H9 (cell line): ENCODE data around the gene ZNF556. TPM values are rescaled to one million over a fixed set of nuclear protein-coding genes. Genes with fewer than 3 reads are reported as not detected.

Source experiments
- DNase-seq: peaks from one replicate; pipeline ENCODE4 v3.0.0-alpha.2; 2017
- H2AFZ ChIP-seq: one replicate; pipeline ENCODE4 v1.6.1; 2013; ENCODE audit warnings: mild to moderate bottlenecking, low read length, control low read depth, moderate library complexity
- H2AK5ac ChIP-seq: 2 replicates; pipeline ENCODE4 v1.6.1; 2013; ENCODE audit warnings: low read length, control low read depth, mixed read lengths; ENCODE audit not compliant: insufficient read length
- H2BK120ac ChIP-seq: one replicate; pipeline ENCODE4 v1.6.1; 2013; ENCODE audit warnings: low read depth, mild to moderate bottlenecking, low read length, control low read depth, inconsistent platforms; ENCODE audit not compliant: poor library complexity, severe bottlenecking
- H2BK12ac ChIP-seq: 2 replicates; pipeline ENCODE4 v1.6.1; 2013; ENCODE audit warnings: low read length, control low read depth, mixed read lengths, low read depth; ENCODE audit not compliant: insufficient read length
- H2BK15ac ChIP-seq: 2 replicates; pipeline ENCODE4 v1.6.1; 2013; ENCODE audit warnings: low read depth, low read length, control low read depth
- H2BK20ac ChIP-seq: one replicate; pipeline ENCODE4 v1.6.1; 2013; ENCODE audit warnings: low read depth, mild to moderate bottlenecking, low read length, control low read depth, inconsistent platforms; ENCODE audit not compliant: poor library complexity, severe bottlenecking
- H2BK5ac ChIP-seq: 2 replicates; pipeline ENCODE4 v1.6.1; 2013; ENCODE audit warnings: low read length, control low read depth, mixed read lengths; ENCODE audit not compliant: insufficient read length
- H3K14ac ChIP-seq: 2 replicates; pipeline ENCODE4 v1.6.1; 2013; ENCODE audit warnings: low read length, control low read depth; ENCODE audit not compliant: insufficient read depth
- H3K18ac ChIP-seq: 2 replicates; pipeline ENCODE4 v1.6.1; 2013; ENCODE audit warnings: low read depth, mild to moderate bottlenecking, mixed read lengths, low read length, control low read depth; ENCODE audit not compliant: insufficient read length
- H3K23ac ChIP-seq: 2 replicates; pipeline ENCODE4 v1.6.1; 2013; ENCODE audit warnings: low read length, control low read depth, mixed read lengths, low read depth; ENCODE audit not compliant: insufficient read length
- H3K23me2 ChIP-seq: 2 replicates; pipeline ENCODE4 v1.6.1; 2013; ENCODE audit warnings: low read depth, mild to moderate bottlenecking, mixed read lengths, low read length, control low read depth; ENCODE audit not compliant: insufficient read length, poor library complexity, severe bottlenecking
- H3K27ac ChIP-seq: 2 replicates; pipeline ENCODE4 v1.5.1; 2013; ENCODE audit warnings: low read length, control low read depth, mixed read lengths, low read depth; ENCODE audit not compliant: insufficient read length
- H3K27me3 ChIP-seq: 2 replicates; pipeline ENCODE4 v1.6.1; 2013; ENCODE audit warnings: low read length, control low read depth, inconsistent platforms; ENCODE audit not compliant: insufficient read depth
- H3K4ac ChIP-seq: 2 replicates; pipeline ENCODE4 v1.6.1; 2013; ENCODE audit warnings: low read depth, mild to moderate bottlenecking, control low read depth, inconsistent platforms, low read length, moderate library complexity
- H3K4me1 ChIP-seq: 2 replicates; pipeline ENCODE4 v1.6.1; 2013; ENCODE audit warnings: low read length, control low read depth, inconsistent platforms; ENCODE audit not compliant: insufficient read depth
- H3K4me2 ChIP-seq: 2 replicates; pipeline ENCODE4 v1.6.1; 2013; ENCODE audit warnings: low read length, control low read depth, mixed read lengths; ENCODE audit not compliant: insufficient read length, insufficient read depth
- H3K56ac ChIP-seq: 2 replicates; pipeline ENCODE4 v1.6.1; 2013; ENCODE audit warnings: low read depth, mild to moderate bottlenecking, mixed read lengths, low read length, control low read depth; ENCODE audit not compliant: insufficient read length
- H3K79me1 ChIP-seq: 2 replicates; pipeline ENCODE4 v1.6.1; 2013; ENCODE audit warnings: low read depth, mild to moderate bottlenecking, moderate library complexity, low read length, control low read depth, inconsistent platforms; ENCODE audit not compliant: insufficient read depth, poor library complexity, severe bottlenecking
- H3K79me2 ChIP-seq: 2 replicates; pipeline ENCODE4 v1.6.1; 2013; ENCODE audit warnings: low read length, control low read depth, inconsistent platforms; ENCODE audit not compliant: insufficient read depth
- H3K9ac ChIP-seq: 2 replicates; pipeline ENCODE4 v1.6.1; 2013; ENCODE audit warnings: low read length, control low read depth, mixed read lengths; ENCODE audit not compliant: insufficient read length; ENCODE audit errors: extremely low read depth
- H3K9me3 ChIP-seq: one replicate; pipeline ENCODE4 v1.6.1; 2013; ENCODE audit warnings: low read depth, low read length, inconsistent platforms; ENCODE audit not compliant: control insufficient read depth
- H3T11ph ChIP-seq: one replicate; pipeline ENCODE4 v1.6.1; 2013; ENCODE audit warnings: mild to moderate bottlenecking, low read length, control low read depth, inconsistent platforms
- H4K20me1 ChIP-seq: one replicate; pipeline ENCODE4 v1.6.1; 2013; ENCODE audit not compliant: control insufficient read depth, insufficient read length, insufficient read depth
- H4K5ac ChIP-seq: 2 replicates; pipeline ENCODE4 v1.6.1; 2013; ENCODE audit warnings: low read depth, mild to moderate bottlenecking, mixed read lengths, low read length, control low read depth; ENCODE audit not compliant: insufficient read length
- H4K8ac ChIP-seq: replicated peaks from 2 replicates; pipeline ENCODE4 v1.6.1; 2013; ENCODE audit warnings: low read length, control low read depth, mixed read lengths, low read depth; ENCODE audit not compliant: insufficient read length
- H4K91ac ChIP-seq: 2 replicates; pipeline ENCODE4 v1.6.1; 2013; ENCODE audit warnings: low read depth, mild to moderate bottlenecking, moderate library complexity, mixed read lengths, low read length, control low read depth; ENCODE audit not compliant: insufficient read length
- H3K27ac Mint-ChIP-seq, 3 experiments: 2 replicates in 2 of 3; 3 replicates in 1 of 3; pipeline ENCODE4 v1.8.0; 2020 to 2021; ENCODE audit warnings: mixed read lengths in 3 of 3, mild to moderate bottlenecking in 1 of 3, moderate library complexity in 1 of 3
- H3K27me3 Mint-ChIP-seq: 2 replicates; pipeline ENCODE4 v1.8.0; 2021; ENCODE audit warnings: low read depth, mild to moderate bottlenecking, moderate library complexity, mixed read lengths
- H3K36me3 Mint-ChIP-seq, 3 experiments: 2 replicates in 2 of 3; 3 replicates in 1 of 3; pipeline ENCODE4 v1.8.0; 2020 to 2021; ENCODE audit warnings: low read depth in 3 of 3, mixed read lengths in 3 of 3; ENCODE audit not compliant: insufficient read depth in 1 of 3
- H3K4me1 Mint-ChIP-seq, 2 experiments: 2 replicates each; pipeline ENCODE4 v1.8.0; 2020; ENCODE audit warnings: mixed read lengths in 2 of 2
- H3K4me3 Mint-ChIP-seq, 2 experiments: 2 replicates in 1 of 2; 3 replicates in 1 of 2; pipeline ENCODE4 v1.8.0; 2020 to 2021; ENCODE audit warnings: mild to moderate bottlenecking in 2 of 2, mixed read lengths in 2 of 2, moderate library complexity in 1 of 2
- H3K9me3 Mint-ChIP-seq, 2 experiments: 2 replicates in 1 of 2; 3 replicates in 1 of 2; pipeline ENCODE4 v1.8.0; 2020; ENCODE audit warnings: mild to moderate bottlenecking in 2 of 2, mixed read lengths in 2 of 2, moderate library complexity in 1 of 2
- WGBS: extraction: QIAGEN DNeasy Blood & Tissue Kit; methylation state at CpG from one replicate; pipeline ENCODE4 v1.1.7; 2013; ENCODE audit warnings: missing lambda C conversion rate, low lambda C conversion rate, mixed read lengths; ENCODE audit not compliant: insufficient read length; ENCODE audit errors: extremely low coverage; 5-methylcytosine and 5-hydroxymethylcytosine counted together
- total RNA-seq: library from RNA; stranded (reverse); gene quantifications from 2 replicates; pipeline ENCODE4 v1.2.1, GENCODE V29; 2021
- TF ChIP-seq, protein P1 (sequence below): fragments of 200-600 bp; sonication (generic); conservative IDR thresholded peaks from 3 replicates; pipeline ENCODE4 v1.8.0; 2021; ENCODE audit warnings: antibody characterized with exemption, mild to moderate bottlenecking

ZNF556 gene
- total RNA-seq, 1 experiment from 2014 or later = not detected

DNA sequence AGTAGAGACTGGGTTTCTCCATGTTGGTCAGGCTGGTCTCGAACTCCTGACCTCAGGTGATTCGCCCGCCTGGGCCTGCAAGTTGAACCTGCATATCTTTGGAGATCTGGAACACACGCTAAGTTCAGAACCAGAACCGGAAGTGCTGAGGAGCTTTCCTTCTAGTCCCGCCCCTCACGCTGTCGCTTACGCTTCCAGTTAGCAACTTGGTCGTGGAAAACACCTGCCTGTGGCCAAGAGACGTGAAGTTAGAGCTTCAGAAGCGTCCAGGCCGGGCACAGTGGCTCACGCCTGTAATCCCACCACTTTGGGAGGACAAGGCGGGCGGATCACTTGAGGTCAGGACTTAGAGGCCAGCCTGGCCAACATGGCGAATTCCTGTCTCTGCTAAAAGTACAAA, 18.6 kb downstream of the ZNF556 start:
- no peak for DNase-seq
- Histone ChIP-seq H3K27ac (no peak overlapping the region), H2BK120ac (no peak overlapping the region), H3K14ac (no peak overlapping the region), H3K56ac (no peak overlapping the region), H4K91ac (no peak overlapping the region), H3K79me2 (no peaks in the 10 kb centered on the region), H3K9ac (no peak overlapping the region), H3K79me1 (no peaks in the 10 kb centered on the region), H2BK5ac (no peak overlapping the region), H3K18ac (no peak overlapping the region), H3K23ac (no peak overlapping the region), H3K4me1 (no peaks in the 10 kb centered on the region; the same call in 1 of the 2 replicates), H2BK12ac (no peak overlapping the region), H3K9me3 (no peaks in the 10 kb centered on the region), H4K5ac (no peak overlapping the region), H4K8ac (no peak overlapping the region), H4K20me1 (no peaks in the 10 kb centered on the region), H3K27me3 (no peaks in the 10 kb centered on the region), H3K4ac (no peak overlapping the region), H2AK5ac (no peak overlapping the region), H2BK20ac (no peak overlapping the region), H3T11ph (no peak overlapping the region), H2AFZ (no peak overlapping the region), H3K4me2 (no peak overlapping the region), H2BK15ac (no peak overlapping the region), H3K23me2 (no peaks in the 10 kb centered on the region)
- TF ChIP-seq, protein P1, sequence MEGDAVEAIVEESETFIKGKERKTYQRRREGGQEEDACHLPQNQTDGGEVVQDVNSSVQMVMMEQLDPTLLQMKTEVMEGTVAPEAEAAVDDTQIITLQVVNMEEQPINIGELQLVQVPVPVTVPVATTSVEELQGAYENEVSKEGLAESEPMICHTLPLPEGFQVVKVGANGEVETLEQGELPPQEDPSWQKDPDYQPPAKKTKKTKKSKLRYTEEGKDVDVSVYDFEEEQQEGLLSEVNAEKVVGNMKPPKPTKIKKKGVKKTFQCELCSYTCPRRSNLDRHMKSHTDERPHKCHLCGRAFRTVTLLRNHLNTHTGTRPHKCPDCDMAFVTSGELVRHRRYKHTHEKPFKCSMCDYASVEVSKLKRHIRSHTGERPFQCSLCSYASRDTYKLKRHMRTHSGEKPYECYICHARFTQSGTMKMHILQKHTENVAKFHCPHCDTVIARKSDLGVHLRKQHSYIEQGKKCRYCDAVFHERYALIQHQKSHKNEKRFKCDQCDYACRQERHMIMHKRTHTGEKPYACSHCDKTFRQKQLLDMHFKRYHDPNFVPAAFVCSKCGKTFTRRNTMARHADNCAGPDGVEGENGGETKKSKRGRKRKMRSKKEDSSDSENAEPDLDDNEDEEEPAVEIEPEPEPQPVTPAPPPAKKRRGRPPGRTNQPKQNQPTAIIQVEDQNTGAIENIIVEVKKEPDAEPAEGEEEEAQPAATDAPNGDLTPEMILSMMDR = no peak
- WGBS = no CpG with 5 or more reads among the region's 17 CpGs
- H3K4me1 Mint-ChIP-seq = peaks cover 7 to 8% of the 10 kb centered on the region in 2 experiments
- H3K4me3 Mint-ChIP-seq = no peak overlapping the region
- no peak overlapping the region for H3K27ac Mint-ChIP-seq
- no peaks in the 10 kb centered on the region; a peak in 1 of 7 replicates for H3K36me3 Mint-ChIP-seq
- H3K27me3 Mint-ChIP-seq = peaks cover 7% of the 10 kb centered on the region
- peaks cover 22 to 26% of the 10 kb centered on the region in 2 experiments for H3K9me3 Mint-ChIP-seq
